HL-60 (cell line): Measurements from ENCODE around the gene TMEM94.

Experiments
- DNase-seq, 2 experiments: peaks; one replicate each; pipeline ENCODE4 v3.0.0-alpha.2; 2010 to 2020; ENCODE audit warnings: low read depth in 1 of 2, low spot score in 1 of 2
- H3K27ac ChIP-seq: fragments of 250-450 bp; sonication (Bioruptor Pico); replicated peaks from 2 replicates; pipeline ENCODE4 v1.5.1; 2020; ENCODE audit warnings: mild to moderate bottlenecking, moderate library complexity
- H3K27me3 ChIP-seq: fragments of 250-450 bp; sonication (Bioruptor Pico); 2 replicates; pipeline ENCODE4 v1.5.1; 2021; ENCODE audit warnings: mild to moderate bottlenecking, moderate library complexity; ENCODE audit not compliant: insufficient read depth, poor library complexity, severe bottlenecking
- H3K4me3 ChIP-seq: replicated peaks from 2 replicates; pipeline ENCODE4 v1.5.1; 2011; ENCODE audit warnings: mild to moderate bottlenecking, control low read depth, low read length; ENCODE audit not compliant: insufficient read depth
- CTCF ChIP-seq: IDR thresholded peaks from one replicate; pipeline ENCODE4 v1.5.1; 2011; ENCODE audit warnings: low read length, control low read depth, inconsistent platforms; ENCODE audit not compliant: insufficient read depth
- GABPA ChIP-seq: IDR thresholded peaks from 2 replicates; pipeline ENCODE4 v1.6.1; 2012; ENCODE audit warnings: low read depth
- POLR2AphosphoS5 ChIP-seq: IDR thresholded peaks from 2 replicates; pipeline ENCODE4 v1.6.1; 2012; ENCODE audit warnings: low read depth
- SPI1 ChIP-seq: IDR thresholded peaks from 2 replicates; pipeline ENCODE4 v1.6.1; 2012; ENCODE audit warnings: low read depth, mild to moderate bottlenecking, borderline replicate concordance
- TF ChIP-seq, protein P1 (sequence below): IDR thresholded peaks from 2 replicates; pipeline ENCODE4 v1.6.1; 2012; ENCODE audit warnings: low read depth; ENCODE audit not compliant: insufficient replicate concordance

The TMEM94 gene

DNA sequence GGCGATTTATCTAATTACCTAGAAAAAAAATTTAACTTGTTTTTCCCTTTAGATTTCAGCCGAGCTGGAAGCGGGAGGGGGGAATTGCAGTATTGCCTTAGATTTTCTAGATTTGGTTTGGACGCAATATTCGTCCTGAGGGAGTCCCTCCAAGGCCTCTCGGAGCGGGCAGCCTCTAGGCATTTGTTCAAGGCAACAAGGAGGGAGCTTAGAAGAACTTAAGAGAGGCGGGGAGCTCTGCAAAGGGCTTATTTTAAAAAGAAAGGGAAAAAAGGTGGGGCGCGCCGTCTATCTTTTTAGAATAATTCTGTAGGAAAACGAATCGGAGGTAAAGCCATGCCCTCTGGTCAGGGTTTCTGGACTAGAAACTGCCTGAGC, 407 bp upstream of the TMEM94 start:
- DNase-seq: no peak
- H3K4me3 ChIP-seq: peak overlapping the region; percentile 62
- peak overlapping the region; percentile 84 for H3K27ac ChIP-seq
- no peaks in the 10 kb centered on the region for H3K27me3 ChIP-seq
- TF ChIP-seq, protein P1, sequence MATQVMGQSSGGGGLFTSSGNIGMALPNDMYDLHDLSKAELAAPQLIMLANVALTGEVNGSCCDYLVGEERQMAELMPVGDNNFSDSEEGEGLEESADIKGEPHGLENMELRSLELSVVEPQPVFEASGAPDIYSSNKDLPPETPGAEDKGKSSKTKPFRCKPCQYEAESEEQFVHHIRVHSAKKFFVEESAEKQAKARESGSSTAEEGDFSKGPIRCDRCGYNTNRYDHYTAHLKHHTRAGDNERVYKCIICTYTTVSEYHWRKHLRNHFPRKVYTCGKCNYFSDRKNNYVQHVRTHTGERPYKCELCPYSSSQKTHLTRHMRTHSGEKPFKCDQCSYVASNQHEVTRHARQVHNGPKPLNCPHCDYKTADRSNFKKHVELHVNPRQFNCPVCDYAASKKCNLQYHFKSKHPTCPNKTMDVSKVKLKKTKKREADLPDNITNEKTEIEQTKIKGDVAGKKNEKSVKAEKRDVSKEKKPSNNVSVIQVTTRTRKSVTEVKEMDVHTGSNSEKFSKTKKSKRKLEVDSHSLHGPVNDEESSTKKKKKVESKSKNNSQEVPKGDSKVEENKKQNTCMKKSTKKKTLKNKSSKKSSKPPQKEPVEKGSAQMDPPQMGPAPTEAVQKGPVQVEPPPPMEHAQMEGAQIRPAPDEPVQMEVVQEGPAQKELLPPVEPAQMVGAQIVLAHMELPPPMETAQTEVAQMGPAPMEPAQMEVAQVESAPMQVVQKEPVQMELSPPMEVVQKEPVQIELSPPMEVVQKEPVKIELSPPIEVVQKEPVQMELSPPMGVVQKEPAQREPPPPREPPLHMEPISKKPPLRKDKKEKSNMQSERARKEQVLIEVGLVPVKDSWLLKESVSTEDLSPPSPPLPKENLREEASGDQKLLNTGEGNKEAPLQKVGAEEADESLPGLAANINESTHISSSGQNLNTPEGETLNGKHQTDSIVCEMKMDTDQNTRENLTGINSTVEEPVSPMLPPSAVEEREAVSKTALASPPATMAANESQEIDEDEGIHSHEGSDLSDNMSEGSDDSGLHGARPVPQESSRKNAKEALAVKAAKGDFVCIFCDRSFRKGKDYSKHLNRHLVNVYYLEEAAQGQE: no peak
- TF ChIP-seq CTCF: no peak
- TF ChIP-seq GABPA: no peak
- TF ChIP-seq POLR2AphosphoS5: no peak
- no peak for TF ChIP-seq SPI1

GRCh38 chr17:75457047-75457654, 716 bp downstream of the TMEM94 start:
- peak in 1 of 2 experiments; percentile 6 for DNase-seq

GRCh38 chr17:75459246-75459589, 2.8 kb downstream of the TMEM94 start:
- Histone ChIP-seq H3K27ac (peak overlapping the region; percentile 18), H3K27me3 (no peaks in the 10 kb centered on the region), H3K4me3 (no peak overlapping the region)
- TF ChIP-seq SPI1 (no peak), POLR2AphosphoS5 (no peak), GABPA (no peak), CTCF (no peak)
- TF ChIP-seq, protein P1: no peak
- no peak for DNase-seq

More at GRCh38 chr17:75457047-75457654, 716 bp downstream of the TMEM94 start:
- no peaks in the 10 kb centered on the region for H3K27me3 ChIP-seq
- TF ChIP-seq GABPA (no peak), SPI1 (no peak), CTCF (no peak)
- TF ChIP-seq, protein P1: no peak
- H3K4me3 ChIP-seq: peak overlapping the region; percentile 62
- H3K27ac ChIP-seq: peak overlapping the region; percentile 84
